ENCODE measurements around the gene SART1.

- TF ChIP-seq SMC3 (IDR thresholded peaks at IDR 0.05; ENCODE audit: borderline replicate concordance, low read length), result no peak
- no peak for TF ChIP-seq BCL3 (IDR thresholded peaks at IDR 0.05; ENCODE audit: borderline replicate concordance, insufficient read depth, low read depth, low read length, poor library complexity, severe bottlenecking)
- no peak for TF ChIP-seq MAX (IDR thresholded peaks at IDR 0.05; ENCODE audit: low read depth, low read length)
- no peak for TF ChIP-seq POLR2AphosphoS5 (IDR thresholded peaks at IDR 0.05; ENCODE audit: low read length)
- no peak for TF ChIP-seq GABPA (IDR thresholded peaks at IDR 0.05; ENCODE audit: low read depth)
- TF ChIP-seq GATAD2B (conservative IDR thresholded peaks at IDR 0.05; ENCODE audit: low read depth), result no peak
Measured at GRCh38 chr11:65979261-65979759, 17.8 kb downstream of the SART1 start.

Measured in GM12878 (cell line).